B cell (primary cell): ENCODE data around the gene TXN. TPM values are rescaled to one million over a fixed set of nuclear protein-coding genes. Genes with fewer than 3 reads are reported as not detected.

Experiments
- ATAC-seq: fragments of 200-7000 bp; cut with Tn5 transposase; one replicate; pipeline ENCODE4 v1.10.0; 2021; ENCODE audit warnings: low read depth, mild to moderate bottlenecking, moderate number of reproducible peaks, moderate library complexity
- CTCF ChIA-PET: fragments of 350-600 bp; sonication (Branson Sonifier 250); formaldehyde crosslinking; loops from one replicate; lab custom pipeline; 2021; ENCODE audit warnings: antibody characterized with exemption, inconsistent platforms; lab: Charles Lee
- POLR2A ChIA-PET: fragments of 350-600 bp; sonication (Branson Sonifier 250); formaldehyde crosslinking; loops from one replicate; lab custom pipeline; 2021; ENCODE audit warnings: antibody characterized with exemption; lab: Charles Lee
- DNase-seq: peaks from one replicate; pipeline ENCODE4 v3.0.0; 2013
- H2AFZ ChIP-seq: 2 replicates; pipeline ENCODE4 v1.6.1; 2012; ENCODE audit warnings: mild to moderate bottlenecking, low read depth, low read length; ENCODE audit not compliant: insufficient read depth, poor library complexity, severe bottlenecking
- H3K27ac ChIP-seq, 2 donors: 1 replicate in 1 of 2; 2 replicates in 1 of 2; pipeline ENCODE4 v1.5.1; 2012 to 2013; ENCODE audit warnings: low read length in 2 of 2, mild to moderate bottlenecking in 2 of 2, moderate library complexity in 1 of 2
- H3K27me3 ChIP-seq, 4 experiments: fragments of 200-600 bp in 1 of 4; sonication (generic) in 1 of 4; replicated peaks in 1 of 4; 1 replicate in 2 of 4; 2 replicates in 2 of 4; pipeline versions ENCODE4 v1.6.1 to v1.7.0; 2013 to 2016; ENCODE audit warnings: low read length in 3 of 4, mild to moderate bottlenecking in 2 of 4, mixed read lengths in 1 of 4, moderate library complexity in 1 of 4; ENCODE audit not compliant: insufficient read depth in 4 of 4, control insufficient read depth in 3 of 4; ENCODE audit errors: control extremely low read depth in 1 of 4
- H3K36me3 ChIP-seq, 2 experiments: replicated peaks in 1 of 2; 1 replicate in 1 of 2; 2 replicates in 1 of 2; pipeline versions ENCODE4 v1.6.1 to v1.7.1; 2013; ENCODE audit warnings: low read length in 1 of 2; ENCODE audit not compliant: insufficient read depth in 2 of 2, control insufficient read depth in 1 of 2; ENCODE audit errors: control extremely low read depth in 1 of 2, extremely low read depth in 1 of 2
- H3K4me1 ChIP-seq, 2 donors: fragments of 200-600 bp in 1 of 2; sonication (generic) in 1 of 2; 1 replicate in 1 of 2; 2 replicates in 1 of 2; pipeline versions ENCODE4 v1.5.1 to v1.6.1; 2013 to 2017; ENCODE audit warnings: low read length in 2 of 2; ENCODE audit not compliant: control insufficient read depth in 2 of 2, insufficient read depth in 2 of 2
- H3K4me2 ChIP-seq: replicated peaks from 2 replicates; pipeline ENCODE3; 2012; ENCODE audit warnings: mild to moderate bottlenecking, low read depth, low read length; ENCODE audit not compliant: poor library complexity, severe bottlenecking
- H3K4me3 ChIP-seq, 5 experiments: fragments of 200-600 bp in 1 of 5; sonication (generic) in 1 of 5; 1 replicate in 3 of 5; 2 replicates in 2 of 5; pipeline versions ENCODE4 v1.5.1 to v1.7.0; 2011 to 2016; ENCODE audit warnings: low read length in 4 of 5, mild to moderate bottlenecking in 4 of 5, low read depth in 2 of 5, control low read depth in 1 of 5, moderate library complexity in 1 of 5; ENCODE audit not compliant: insufficient read depth in 1 of 5; ENCODE audit errors: control extremely low read depth in 1 of 5, extremely low read depth in 1 of 5
- H3K79me2 ChIP-seq: fragments of 200-600 bp; sonication (generic); one replicate; pipeline ENCODE4 v1.6.0; 2016; ENCODE audit warnings: low read length; ENCODE audit not compliant: control insufficient read depth, insufficient read depth
- H3K9ac ChIP-seq: fragments of 200-600 bp; sonication (generic); 2 replicates; pipeline ENCODE4 v1.6.1; 2017; ENCODE audit warnings: mild to moderate bottlenecking, low read length, moderate library complexity
- H3K9me3 ChIP-seq, 3 donors: one replicate each; pipeline versions ENCODE4 v1.6.1 to v1.7.1; 2013; ENCODE audit warnings: low read length in 2 of 3; ENCODE audit not compliant: control insufficient read depth in 2 of 3, insufficient read depth in 1 of 3; ENCODE audit errors: control extremely low read depth in 1 of 3
- H4K20me1 ChIP-seq: 2 replicates; pipeline ENCODE4 v1.6.0; 2012; ENCODE audit warnings: mild to moderate bottlenecking, low read length; ENCODE audit not compliant: insufficient read depth, control insufficient read depth, poor library complexity, severe bottlenecking
- H3K27ac Mint-ChIP-seq: one replicate; pipeline ENCODE4 v1.8.0; 2021; ENCODE audit warnings: mixed read lengths
- H3K27me3 Mint-ChIP-seq: one replicate; pipeline ENCODE4 v1.8.0; 2021; ENCODE audit warnings: mixed read lengths
- H3K4me1 Mint-ChIP-seq: one replicate; pipeline ENCODE4 v1.8.0; 2021; ENCODE audit warnings: mixed read lengths
- H3K4me3 Mint-ChIP-seq: one replicate; pipeline ENCODE4 v1.8.0; 2021; ENCODE audit warnings: mixed read lengths
- H3K9me3 Mint-ChIP-seq: one replicate; pipeline ENCODE4 v1.8.0; 2022; ENCODE audit warnings: mixed read lengths; ENCODE audit not compliant: insufficient read depth
- EZH2 ChIP-seq: IDR thresholded peaks from 2 replicates; pipeline ENCODE4 v1.6.1; 2012; ENCODE audit warnings: borderline replicate concordance, low read depth, mild to moderate bottlenecking, moderate library complexity, low read length; ENCODE audit not compliant: insufficient read depth, poor library complexity, severe bottlenecking
- WGBS: methylation state at CpG from one replicate; pipeline ENCODE4 v1.1.5; 2013; ENCODE audit warnings: missing lambda C conversion rate; ENCODE audit not compliant: insufficient coverage; 5-methylcytosine and 5-hydroxymethylcytosine counted together
- intact Hi-C: fragments of 100-400 bp; cut with micrococcal nuclease; formaldehyde crosslinking; loops from one replicate; pipeline ENCODE4 v1.10.0; 2022
- polyA plus RNA-seq: library from polyadenylated mRNA; depleted of rRNA; stranded (reverse); fragments of >200 nt; gene quantifications from 2 replicates; pipeline ENCODE4 v1.2.3, GENCODE V29; 2012
- total RNA-seq, 2 donors: library from RNA; stranded (reverse); fragments of 120-200 nt in 1 of 2; gene quantifications; 1 replicate in 1 of 2; 2 replicates in 1 of 2; pipeline versions ENCODE4 v1.2.3 to v1.2.4, GENCODE V29; 2013 to 2022
- TF ChIP-seq, protein P1 (sequence below): fragments of 200-600 bp; IDR thresholded peaks from one replicate; pipeline ENCODE4 v1.8.0; 2022; ENCODE audit warnings: antibody characterized with exemption, mild to moderate bottlenecking

Gene TXN
- total and polyA plus RNA-seq, 2 donors (not counting 1 experiment from before 2014, with no cell fraction given) = 20.2 to 29.0 TPM

DNA sequence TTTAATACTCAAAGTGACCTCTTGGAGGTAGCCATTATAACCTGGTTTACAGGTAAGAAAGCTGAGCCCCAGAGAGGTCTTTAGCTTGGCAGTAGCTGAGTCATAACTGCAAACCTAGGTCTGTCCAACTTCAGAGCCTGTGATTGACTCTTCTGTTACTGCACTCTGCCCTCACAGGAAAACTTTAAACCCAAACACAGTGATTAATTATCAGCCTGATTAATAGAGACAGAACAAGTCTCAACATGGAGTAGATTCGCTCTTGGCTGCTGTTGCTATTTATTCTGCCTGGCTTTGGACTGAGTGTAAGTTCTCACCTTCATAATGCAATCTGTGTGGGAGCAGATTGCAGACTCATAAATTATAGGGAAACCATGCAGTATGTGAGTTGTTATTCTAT, 27.4 kb upstream of the TXN start:
- no peak overlapping the region for H3K27ac ChIP-seq
- DNase-seq = no peak
- Mint-ChIP-seq H3K27me3 (peaks cover 14% of the 10 kb centered on the region), H3K4me3 (no peak overlapping the region), H3K4me1 (no peaks in the 10 kb centered on the region), H3K27ac (no peak overlapping the region), H3K9me3 (no peaks in the 10 kb centered on the region)
- H3K9ac ChIP-seq = no peak overlapping the region
- TF ChIP-seq, protein P1, sequence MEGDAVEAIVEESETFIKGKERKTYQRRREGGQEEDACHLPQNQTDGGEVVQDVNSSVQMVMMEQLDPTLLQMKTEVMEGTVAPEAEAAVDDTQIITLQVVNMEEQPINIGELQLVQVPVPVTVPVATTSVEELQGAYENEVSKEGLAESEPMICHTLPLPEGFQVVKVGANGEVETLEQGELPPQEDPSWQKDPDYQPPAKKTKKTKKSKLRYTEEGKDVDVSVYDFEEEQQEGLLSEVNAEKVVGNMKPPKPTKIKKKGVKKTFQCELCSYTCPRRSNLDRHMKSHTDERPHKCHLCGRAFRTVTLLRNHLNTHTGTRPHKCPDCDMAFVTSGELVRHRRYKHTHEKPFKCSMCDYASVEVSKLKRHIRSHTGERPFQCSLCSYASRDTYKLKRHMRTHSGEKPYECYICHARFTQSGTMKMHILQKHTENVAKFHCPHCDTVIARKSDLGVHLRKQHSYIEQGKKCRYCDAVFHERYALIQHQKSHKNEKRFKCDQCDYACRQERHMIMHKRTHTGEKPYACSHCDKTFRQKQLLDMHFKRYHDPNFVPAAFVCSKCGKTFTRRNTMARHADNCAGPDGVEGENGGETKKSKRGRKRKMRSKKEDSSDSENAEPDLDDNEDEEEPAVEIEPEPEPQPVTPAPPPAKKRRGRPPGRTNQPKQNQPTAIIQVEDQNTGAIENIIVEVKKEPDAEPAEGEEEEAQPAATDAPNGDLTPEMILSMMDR = no peak
- TF ChIP-seq EZH2 = no peak
- no peak for ATAC-seq
- no peaks in the 10 kb centered on the region for H3K36me3 ChIP-seq
- H3K4me2 ChIP-seq = no peak overlapping the region
- no peaks in the 10 kb centered on the region for H3K9me3 ChIP-seq
- H2AFZ ChIP-seq = no peak overlapping the region
- H3K79me2 ChIP-seq = no peaks in the 10 kb centered on the region
- no peaks in the 10 kb centered on the region for H3K4me1 ChIP-seq
- H3K4me3 ChIP-seq = no peak overlapping the region
- ChIA-PET POLR2A (no interaction called here), CTCF (interaction anchor here (0.6 kb wide), 1 partner anchor 32 kb away, joined by 3 read pairs; no protein-coding TSS in a partner anchor)
- intact Hi-C loops = no loop called here
- H3K27me3 ChIP-seq = no peaks in the 10 kb centered on the region
- 83% methylated on average over 1 of the region's 1 CpG for WGBS
- no peaks in the 10 kb centered on the region for H4K20me1 ChIP-seq

DNA sequence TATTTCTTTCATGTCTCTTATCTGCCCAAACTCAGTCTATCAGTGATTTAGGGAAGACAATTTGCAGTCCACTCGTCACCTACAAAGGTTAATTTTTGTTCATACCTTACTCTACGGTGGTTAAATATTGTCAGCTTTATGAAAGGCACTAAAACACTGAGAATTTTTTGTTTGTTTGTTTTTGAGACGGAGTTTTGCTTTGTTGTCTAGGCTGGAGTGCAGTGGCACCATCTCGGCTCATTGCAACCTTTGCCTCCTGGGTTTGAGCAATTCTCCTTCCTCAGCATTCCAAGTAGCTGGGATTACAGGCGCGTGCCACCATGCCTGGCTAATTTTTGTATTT, 26.4 kb upstream of the TXN start:
- Mint-ChIP-seq H3K4me1 (no peaks in the 10 kb centered on the region), H3K9me3 (no peaks in the 10 kb centered on the region), H3K4me3 (no peak overlapping the region), H3K27me3 (peaks cover 15% of the 10 kb centered on the region), H3K27ac (no peak overlapping the region)
- Histone ChIP-seq H4K20me1 (no peaks in the 10 kb centered on the region), H3K4me1 (no peaks in the 10 kb centered on the region), H3K27me3 (no peaks in the 10 kb centered on the region), H3K79me2 (no peaks in the 10 kb centered on the region), H3K9ac (no peak overlapping the region), H3K36me3 (no peaks in the 10 kb centered on the region), H3K27ac (no peak overlapping the region), H2AFZ (no peak overlapping the region), H3K9me3 (no peaks in the 10 kb centered on the region), H3K4me3 (no peak overlapping the region), H3K4me2 (no peak overlapping the region)
- ATAC-seq (no peak), DNase-seq (no peak)
- WGBS = 100% methylated on average over 1 of the region's 6 CpGs
- intact Hi-C loops = no loop called here
- POLR2A ChIA-PET = no interaction called here
- CTCF ChIA-PET = no interaction called here
- no peak for TF ChIP-seq EZH2
- TF ChIP-seq, protein P1 = no peak
